HG03280 (cell line): ENCODE measurements around the gene GFI1B.
A peak's percentile ranks its signal among the peaks of the same experiment; 100 is the strongest.

Experiments
- ATAC-seq: cut with Tn5 transposase; IDR thresholded peaks from one replicate; pipeline ENCODE4 v1.9.1; 2021; ENCODE audit warnings: mild to moderate bottlenecking, moderate library complexity; ENCODE audit not compliant: unreplicated experiment

GFI1B gene

DNA sequence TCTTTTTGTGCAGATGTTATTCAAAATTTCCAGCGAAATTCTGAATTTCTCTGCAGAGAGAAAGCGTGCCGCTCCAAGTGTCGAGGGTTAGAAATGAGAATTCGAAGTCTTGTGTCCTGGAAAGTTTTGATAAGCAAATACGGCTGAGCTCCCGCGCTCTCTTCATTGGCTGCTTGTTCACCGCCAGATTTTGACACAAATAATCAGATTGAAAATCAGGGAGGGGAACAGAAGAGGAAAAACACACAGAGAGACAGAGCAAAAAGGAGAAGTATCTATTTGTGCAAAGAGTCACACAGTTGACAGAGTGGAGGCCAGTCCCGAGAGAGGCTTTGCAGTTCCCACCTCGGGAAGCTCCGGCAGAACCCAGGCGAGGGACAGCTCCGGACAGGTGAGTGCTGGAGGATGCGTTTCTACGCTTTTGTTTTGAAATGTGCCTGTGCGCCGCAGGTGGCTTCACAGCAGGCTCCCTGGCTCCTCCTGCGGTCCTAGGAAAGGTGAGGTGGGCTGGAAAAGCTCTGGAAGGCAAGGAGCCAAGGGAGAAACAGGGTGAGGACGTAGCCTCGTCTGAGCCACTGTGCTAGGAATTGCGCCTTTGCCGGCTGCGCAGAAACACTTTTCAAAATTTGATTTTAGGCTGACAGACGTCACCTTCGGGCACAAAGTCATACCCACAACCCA is at the start of gene GFI1B:
GFI1B (plus strand) TSS at position 244 of the 681 bp plus-strand sequence. CDS start 7,985 bp downstream, outside the sequence.
- no peak for ATAC-seq

DNA sequence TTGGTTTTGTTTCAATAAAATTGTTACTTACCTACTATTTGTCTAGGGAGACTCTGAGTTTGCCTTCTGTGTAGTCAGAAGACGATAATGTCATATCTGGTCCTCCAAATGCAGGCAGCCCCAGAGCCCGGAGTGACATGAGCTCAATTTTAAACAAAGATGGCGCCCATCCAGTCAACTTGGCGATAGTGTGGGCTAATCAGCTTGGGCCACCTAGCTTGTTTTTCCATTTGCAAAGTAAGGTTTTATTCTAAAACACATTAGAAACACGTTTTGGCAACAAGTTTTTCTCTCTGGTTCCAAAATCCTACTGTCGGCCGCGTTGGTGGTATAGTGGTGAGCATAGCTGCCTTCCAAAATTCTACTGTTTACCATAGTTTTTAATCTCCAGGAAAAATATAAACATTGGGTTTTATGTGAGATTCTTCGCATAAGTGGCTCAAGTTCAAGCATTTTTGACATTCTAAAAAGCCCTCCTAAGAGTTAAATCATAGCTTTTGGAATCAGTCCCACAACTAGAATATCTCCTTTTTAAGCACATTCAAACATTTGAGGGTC is 47.2 kb upstream of the GFI1B start:
- no peak for ATAC-seq

DNA sequence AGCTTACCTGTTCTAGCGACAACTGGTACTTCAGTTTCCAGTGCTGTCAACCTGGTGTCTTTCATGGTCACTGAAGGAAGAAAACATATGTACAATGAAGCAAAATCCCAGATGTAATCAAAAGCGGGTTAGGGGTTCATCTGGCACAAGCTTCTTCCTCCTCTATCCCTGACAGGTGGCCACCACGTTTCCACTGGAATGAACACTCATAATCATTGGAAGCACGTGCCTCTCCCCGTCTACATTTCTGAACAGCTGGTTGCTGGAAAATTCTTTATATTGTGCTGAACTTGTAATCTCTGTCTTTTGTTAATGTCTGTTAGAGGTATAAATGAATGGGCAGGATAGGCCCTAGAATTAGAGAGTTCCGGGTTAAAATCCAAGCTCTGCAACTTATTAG is 43.5 kb upstream of the GFI1B start:
- no peak for ATAC-seq

DNA sequence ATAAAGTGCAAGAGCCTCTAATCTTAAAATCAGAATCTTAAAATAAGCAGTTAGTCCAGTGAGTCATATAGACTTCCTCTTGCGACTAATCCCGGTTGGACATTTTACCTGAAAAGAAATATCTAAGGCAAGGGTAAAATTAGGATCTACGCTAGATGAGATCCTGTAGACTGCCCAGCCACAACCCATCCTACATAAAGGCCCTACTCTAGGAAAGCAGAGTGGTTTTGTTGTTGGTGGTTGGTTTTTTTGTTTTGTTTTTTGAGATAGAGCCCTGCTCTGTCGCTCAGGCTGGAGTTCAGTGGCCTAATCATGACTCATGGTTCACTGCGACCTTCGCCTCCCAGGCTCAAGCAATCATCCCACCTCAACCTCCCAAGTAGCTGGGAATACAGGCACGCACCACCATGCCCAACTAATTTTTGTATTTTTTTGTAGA is 41.0 kb upstream of the GFI1B start:
- no peak for ATAC-seq

DNA sequence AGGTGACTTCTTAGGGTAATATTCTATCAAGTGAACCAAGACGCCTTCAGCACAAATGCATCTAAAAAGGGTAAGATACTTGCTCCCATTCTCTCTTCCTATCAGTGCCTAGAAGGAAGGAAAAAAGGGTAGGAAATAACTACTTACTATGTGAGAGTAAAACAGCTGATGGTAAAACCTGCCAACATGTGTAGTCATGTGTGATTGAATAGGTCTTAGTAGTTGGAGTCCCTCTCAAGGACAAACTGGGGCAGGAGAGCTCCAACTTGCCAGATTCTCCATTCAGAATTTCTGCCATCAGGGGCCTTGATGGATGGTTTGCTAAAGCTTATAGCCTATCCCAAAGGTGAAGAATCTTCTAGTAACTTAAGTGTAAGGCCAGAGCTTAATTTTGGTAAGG is 39.3 kb upstream of the GFI1B start:
- no peak for ATAC-seq

DNA sequence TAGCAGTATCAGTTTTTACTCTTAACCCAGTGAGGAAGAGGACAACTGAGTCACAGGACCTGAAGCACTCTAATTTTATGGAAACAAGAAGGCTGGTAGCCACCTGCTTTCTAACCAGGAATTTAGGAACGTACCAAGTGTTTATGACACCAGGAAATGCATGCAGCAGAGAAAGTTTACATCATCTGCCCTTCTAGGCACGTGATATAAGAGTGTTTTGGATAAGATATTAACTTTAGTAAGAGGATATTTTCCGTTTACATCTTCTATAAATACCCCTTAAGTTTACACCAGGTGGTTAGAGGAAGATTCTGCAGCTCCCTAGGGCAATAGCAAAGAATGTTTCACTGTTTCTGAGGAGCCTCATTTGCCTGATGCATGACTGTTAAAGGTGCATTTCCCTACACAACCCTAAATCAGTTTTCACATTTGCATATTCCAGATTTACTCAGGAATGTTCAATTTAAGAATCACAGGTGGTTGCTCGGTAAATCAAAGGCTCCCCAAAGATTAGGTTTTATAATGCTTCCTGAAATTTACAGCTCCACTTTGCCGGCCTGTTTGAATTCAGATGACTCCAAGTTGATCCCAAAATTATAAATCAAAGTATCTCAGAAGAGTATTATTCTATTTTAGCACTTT is 35.8 kb upstream of the GFI1B start:
- no peak for ATAC-seq

DNA sequence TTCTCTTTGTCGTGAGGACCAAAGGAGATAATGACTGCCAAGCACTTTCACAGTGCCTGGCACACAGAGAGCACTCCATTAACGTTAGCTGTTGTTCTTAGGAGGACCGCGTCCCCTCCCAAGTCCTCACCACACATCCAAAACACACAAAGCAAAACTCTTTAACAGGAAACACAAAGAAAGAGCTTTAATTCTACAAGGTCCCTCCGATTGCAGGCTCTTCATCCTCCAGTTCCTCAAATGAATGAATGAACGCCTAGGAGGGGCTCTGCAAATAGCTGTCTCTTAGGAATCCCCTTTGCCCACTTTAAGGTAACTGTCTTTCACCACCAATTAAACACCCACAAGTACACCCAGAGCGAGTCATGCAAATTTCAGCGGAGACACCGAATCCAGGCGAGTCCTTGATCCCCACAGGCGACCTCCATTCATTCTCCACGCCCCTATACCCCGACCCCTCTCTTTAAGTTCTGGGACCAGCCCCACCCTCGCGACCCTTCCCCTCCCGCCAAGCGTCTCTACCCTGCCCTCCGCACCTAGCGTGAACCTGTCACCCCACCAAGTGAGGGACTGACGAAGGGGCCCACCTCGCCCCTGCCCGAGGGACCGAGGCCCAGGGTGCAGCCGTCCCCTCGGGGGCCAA is 34.7 kb upstream of the GFI1B start:
- no peak for ATAC-seq

DNA sequence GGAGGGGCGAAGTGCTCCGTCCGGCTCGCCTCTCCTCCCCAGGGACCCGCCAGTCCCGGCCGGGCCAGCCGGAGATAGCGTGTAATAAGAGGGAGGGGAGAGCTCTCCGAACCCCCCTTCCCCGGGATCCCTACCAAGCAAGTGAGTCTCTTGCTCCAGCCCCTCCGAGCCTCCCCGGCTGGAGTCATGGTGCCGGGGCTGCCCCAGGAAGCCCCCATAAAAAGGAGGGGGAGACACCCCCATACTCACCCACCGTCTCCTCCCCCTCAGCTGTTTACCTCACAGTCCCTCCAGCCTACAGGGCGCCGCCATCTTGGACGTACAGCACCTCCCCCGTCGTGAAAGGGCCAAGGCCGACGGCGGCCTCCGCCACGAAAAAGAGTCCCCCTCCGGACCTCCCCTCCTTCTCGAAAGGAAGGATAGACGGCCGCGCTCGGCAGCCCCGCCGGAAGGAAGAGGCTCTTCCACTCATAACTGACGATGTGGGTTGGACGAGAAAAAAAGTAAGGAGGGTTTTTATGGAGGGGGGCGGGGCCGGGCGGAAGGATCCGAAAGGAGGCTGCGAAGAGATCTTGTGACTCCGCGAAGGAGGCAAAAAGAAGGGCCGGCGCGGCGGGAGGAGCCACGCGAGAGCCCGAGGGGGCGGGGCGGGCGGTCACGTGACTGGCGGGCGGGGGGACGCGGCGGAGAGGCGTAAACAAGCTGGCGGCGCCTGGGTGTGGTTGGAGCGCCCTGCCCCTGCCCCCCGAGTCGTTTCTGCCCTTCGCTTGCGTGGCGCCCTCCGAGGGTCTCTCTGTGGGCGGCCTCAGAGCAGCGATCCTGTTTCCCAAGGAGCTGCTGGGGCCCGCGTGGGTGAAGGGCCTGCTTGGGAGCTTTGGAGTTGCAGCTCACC is 34.0 kb upstream of the GFI1B start, which contains the start of gene TSC1:
TSC1 (minus strand) TSS at position 323 of the 892 bp plus-strand sequence. CDS start 15,744 bp downstream, outside the sequence.
- ATAC-seq = peak; percentile 76

DNA sequence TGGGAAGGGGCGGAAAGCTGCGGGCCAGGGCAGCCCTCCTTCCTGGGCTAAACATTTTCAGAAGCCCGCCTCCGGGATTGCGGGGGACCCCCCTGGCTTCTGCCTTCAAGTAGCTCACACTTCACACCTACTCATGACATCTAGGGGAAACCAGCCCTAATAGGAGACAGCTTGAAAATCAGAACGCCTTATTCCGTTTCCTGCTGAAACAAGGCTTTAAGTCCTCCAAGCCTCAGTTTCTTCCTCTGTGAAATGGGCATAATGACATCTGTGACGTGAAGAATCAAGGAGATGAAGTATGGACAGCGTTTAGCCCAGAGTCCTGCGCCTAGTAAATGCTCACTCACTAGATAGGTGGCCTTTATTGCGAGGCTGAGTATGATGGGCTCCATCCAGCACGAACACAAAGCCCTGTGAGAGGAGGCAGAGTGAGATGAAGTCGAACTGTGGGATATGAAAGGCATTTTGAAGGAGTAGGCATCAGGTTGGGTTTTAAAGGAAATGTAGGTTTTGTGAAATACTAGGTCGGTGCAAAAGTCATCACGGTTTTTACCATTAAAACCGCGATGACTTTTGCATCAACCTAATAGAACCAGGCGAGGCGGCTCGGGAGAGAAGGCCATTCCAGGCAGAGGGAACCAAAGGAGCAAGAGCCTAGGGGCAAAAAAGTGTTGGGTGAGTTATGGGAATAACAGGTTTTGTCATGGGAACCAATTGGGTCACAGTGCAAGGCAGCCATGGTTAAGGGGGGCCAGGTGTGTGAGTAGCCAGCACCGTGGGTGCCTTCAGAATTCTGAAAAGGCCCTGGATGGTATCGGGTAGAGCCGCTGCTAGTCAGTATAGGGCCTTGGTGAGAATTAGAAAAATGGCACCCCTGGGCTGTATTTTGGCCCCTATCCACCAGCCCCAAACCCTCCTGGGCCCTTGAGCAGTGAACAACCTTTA is 33.0 kb upstream of the GFI1B start:
- no peak for ATAC-seq

DNA sequence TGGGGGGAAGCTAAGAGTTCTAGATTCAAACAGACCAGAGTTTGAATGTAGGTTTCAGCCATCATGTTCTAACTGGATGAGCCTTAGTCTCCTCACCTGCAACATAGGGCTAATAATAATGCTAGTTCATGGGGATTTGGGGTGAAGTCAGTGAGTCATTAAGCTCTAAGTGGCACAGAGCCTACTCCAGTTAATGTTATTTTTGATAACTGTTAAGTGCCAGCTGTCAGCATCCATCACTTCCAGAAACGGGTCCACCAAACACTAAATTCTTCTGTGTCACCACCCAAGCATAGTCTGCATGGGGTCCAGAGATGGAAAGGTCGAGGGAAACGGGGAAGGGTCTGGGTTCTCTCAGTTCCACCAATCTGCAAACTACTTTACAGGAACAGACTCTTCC is 32.3 kb upstream of the GFI1B start:
- ATAC-seq = no peak

DNA sequence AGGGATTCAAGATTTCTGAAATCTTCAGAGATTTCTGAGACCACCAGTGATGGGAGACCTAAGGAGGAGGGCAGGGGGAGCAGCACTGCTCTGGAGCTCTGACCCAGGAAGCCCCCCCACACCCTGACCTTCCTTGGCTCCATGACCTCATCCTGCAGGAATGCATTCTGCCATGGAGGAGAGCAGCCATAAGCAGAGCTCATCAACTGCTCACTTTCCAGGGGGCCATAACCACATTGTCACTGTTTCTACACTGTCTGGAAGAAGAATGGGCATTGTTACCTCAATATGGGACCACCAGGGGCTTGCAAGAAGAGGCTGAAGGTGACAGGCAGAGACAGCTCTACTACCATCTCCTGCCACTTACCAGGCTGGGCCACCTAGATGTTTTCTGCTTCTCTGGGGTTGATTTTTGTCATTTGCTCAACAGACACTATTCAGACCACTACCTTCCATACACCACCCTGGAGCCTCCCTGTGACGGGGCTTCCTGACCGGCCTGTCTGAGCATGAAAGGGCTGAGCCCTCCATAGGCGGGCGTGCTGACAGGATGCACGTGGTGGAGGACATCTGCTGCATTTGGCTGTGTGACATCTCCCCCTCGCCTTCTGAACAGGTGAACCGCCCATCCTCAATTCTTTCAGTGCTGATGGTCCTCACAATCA is 31.7 kb upstream of the GFI1B start:
- ATAC-seq = no peak

DNA sequence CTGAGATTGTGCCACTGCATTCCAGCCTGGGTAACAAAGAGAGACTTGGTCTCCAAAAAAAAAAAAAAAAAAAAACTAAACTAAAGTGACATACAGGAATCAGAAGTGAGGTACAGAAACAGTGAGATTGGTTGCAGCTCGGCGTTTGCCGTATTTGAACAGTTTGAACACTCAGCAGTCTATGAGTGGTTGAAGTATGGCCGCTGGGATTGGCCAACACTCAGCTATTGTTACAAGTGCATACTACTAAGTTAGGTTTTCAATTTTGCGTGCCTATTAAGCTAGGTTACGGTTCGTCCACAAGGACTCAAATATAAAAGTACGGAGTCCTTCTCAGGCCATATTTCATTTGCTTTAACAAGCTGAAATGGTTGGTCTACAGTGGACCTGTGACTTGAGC is 30.7 kb upstream of the GFI1B start:
- ATAC-seq = no peak

DNA sequence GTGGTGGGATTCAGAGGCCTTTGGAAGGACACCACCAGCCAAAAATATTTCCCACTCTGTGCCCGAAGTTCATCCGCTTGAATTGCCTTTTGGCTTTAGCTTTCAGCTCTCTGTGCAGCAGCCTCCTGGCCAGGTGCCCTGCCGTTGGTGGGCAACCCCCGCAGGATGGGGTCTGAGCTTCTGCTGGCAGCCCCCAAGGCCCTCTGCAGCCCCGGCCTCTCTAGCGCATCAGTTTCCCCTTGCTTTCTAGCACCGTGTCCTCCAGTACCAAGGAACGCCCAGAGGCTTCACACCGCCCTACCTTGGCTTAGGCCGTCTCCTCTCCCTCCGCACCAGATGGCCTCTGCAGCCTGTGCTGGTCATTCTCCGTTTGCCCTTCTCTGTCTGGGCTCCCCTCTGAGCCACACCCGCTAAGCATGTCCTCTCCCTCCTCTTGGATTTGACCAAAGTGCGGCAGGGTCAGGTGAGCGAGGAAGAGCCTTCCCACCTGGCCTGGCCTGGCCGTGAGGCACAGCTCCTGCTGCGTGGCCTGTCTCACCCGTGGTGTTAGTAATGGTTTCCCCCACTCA is 29.9 kb upstream of the GFI1B start:
- ATAC-seq = no peak

DNA sequence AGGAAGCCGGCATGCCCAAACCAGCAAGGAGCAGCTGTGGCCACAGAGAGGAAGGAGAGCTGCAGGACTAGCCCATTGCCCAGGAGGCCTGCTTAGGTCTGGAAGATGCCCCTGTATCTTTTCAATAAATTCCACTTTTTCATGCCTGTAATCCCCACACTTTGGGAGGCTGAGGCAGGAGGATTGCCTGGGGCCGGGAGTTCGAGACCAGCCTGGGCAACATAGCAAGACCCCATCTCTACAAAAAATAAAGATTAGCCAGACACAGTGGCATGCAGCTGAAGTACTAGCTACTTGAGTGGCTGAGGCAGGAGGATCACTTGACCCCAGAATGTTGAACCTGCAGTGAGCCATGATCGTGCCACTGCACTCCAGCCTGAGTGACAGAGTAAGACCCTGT is 28.8 kb upstream of the GFI1B start:
- ATAC-seq = no peak

DNA sequence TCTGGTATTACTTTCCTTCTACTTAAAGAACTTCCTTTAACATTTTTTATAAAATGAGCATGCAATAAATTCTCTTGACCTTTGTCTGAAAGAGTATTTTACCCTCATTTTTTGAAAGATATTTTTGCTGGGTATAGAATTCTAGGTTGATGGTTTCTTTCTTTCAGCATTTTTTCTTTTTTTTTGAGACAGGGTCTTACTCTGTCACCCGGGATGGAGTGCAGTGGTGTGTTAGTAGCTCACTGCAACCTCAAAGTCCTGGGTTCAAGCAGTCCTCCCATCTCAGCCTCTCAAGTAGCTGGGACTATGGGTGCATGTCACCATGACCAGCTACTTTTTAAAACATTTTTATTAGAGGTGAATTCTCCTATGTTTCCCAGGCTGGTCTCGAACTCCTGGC is 23.4 kb upstream of the GFI1B start:
- ATAC-seq = no peak

DNA sequence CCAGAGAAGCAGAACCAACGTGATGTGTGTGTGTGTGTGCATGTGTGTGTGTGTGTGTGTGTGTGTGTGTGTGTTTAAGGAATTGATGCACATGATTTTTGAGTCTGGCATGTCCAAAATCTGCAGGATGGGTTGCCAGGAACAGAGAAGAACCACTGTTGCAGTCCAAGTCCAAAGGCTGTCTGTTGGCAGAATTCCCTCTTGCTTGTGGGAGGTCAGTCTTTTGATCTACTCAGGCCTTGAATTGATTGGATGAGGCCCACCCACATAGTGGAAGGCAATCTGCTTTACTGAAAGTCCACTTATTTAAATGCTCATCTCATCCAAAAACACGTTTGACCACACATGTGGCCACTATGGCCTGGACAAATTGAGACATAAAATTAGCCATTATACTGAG is 22.7 kb upstream of the GFI1B start:
- ATAC-seq = no peak

DNA sequence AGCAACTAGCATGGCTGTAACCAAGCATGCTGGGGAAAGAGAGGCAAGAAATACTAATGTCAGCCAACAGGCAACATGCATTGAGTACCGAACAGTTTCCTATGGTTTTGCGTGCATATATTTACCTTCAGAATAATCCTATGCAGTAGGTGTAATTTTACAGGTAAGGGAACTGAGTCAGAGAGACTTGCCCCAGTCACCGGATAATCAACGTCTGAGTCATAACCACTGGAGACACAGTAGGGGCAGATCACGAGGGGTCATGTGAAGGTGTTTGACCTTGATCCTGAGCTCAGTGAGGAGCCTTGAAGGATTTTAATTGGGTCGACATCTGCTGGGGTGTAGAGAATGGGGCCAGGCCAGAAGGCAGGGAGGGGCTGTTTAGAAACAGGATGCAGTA is 20.7 kb upstream of the GFI1B start:
- no peak for ATAC-seq

DNA sequence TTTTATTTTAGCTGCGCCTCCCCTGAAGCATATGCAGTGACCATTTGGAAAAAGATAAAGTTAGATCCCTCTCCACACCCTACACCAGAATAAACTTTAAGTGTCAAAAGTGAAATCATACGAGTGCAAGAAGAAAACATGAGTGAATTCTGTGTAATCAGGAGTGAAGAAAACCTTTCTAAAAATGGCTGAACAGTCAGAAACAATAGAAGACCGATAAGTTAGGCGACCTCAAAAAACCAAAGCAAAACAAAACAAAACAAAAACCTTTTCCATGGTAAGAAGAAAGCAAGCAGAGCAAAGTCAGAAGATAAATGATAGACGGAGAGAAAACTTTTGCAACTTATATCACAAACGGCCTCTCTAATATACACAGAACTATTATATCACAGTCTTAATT is 17.5 kb upstream of the GFI1B start:
- ATAC-seq = no peak

DNA sequence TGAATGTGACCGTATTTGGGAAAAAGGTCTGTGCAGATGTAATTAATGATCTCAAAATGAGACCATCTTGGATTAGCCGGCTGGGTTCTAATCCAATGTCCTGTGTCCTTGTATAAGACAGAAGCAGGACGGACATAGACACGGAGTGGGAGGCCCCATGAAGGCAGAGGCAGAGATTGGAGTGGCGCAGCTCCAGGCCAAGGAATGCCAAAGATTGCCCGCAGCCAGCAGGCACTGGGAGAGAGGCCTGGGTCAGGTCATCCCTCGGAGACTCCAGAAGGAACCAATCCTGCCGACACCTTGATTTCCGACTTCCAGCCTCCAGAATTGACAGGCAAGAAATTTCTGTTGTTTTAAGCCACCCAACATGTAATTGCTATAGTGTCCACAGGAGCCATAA is 13.0 kb upstream of the GFI1B start:
- ATAC-seq = no peak
